Left forelimb (tissue), 1 donor: ENCODE data around the gene CD8B2.
"Not testable (repeated sequence)": the region's sequence is repeated elsewhere in the genome, so short reads cannot be mapped to it uniquely, and the experiment has no call there.

Experiments used
- DNase-seq: peaks from one replicate; pipeline ENCODE4 v3.0.0-alpha.2; 2018; ENCODE audit warnings: low spot score

CD8B2 gene

GRCh38 chr2:106551417-106552130, 64.4 kb downstream of the CD8B2 start:
- DNase-seq = no peak

DNA sequence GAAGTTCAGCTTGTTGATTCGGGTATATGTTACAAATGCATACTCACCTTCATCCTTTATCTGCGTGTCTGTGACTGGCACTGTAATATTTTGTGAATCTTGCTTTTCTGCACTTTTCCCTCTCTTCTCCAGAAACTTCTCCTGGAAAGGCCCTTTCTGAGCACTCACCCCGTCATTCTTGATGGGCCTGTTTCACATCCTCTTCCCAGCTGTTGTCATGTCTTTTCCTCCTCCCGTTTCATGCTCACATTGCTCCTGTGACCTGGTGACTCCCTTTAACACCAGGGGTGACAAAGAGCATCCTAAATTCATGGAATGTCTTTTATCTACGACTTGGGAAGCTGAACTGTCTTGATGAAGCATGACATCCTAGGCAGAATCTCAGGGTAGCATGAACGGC, 65.8 kb downstream of the CD8B2 start:
- DNase-seq = no peak

DNA sequence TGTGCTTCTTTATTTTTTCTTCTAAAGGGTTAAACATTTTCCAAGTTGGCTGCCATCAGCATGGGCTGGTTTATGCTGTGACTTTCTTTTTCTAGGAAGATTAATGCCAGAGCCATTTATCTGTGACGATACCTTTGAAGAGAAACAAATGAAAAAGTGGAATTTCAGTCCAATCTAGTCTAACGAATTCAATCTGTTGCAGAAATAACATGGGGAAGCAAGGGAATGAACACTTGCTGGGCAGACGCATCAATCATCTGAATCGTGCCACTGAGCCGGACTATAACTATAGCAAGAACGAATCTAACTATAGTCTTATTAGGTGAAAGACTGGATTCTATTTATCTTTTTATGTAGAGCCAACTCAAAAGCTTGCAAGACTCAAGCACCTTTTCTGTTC, 66.2 kb downstream of the CD8B2 start:
- no peak for DNase-seq

GRCh38 chr2:106554411-106554810, 67.2 kb downstream of the CD8B2 start:
- DNase-seq = no peak

- no peak for DNase-seq
These were observed 67.9 kb downstream of the CD8B2 start for GRCh38 chr2:106555053-106555452.

DNA sequence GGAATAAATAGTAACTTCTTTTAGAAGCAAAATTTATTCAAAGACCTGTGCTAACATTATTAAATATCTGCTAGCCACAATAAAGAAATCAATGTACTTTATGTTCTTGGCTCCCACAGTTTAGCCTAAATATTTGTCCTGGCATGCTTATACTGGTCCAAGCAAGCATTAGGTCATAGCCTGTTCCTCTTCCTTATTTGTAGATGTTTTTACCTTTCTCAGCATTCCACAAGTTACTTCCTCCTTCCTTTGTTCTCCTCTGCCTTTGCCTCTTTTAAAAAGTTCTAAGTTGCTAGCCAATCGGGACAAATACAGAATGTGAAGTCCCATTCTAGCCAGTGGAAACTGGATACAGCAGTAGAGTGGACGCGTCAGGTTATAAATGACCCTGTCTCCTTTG, 72.6 kb downstream of the CD8B2 start:
- DNase-seq = not testable (repeated sequence)

DNA sequence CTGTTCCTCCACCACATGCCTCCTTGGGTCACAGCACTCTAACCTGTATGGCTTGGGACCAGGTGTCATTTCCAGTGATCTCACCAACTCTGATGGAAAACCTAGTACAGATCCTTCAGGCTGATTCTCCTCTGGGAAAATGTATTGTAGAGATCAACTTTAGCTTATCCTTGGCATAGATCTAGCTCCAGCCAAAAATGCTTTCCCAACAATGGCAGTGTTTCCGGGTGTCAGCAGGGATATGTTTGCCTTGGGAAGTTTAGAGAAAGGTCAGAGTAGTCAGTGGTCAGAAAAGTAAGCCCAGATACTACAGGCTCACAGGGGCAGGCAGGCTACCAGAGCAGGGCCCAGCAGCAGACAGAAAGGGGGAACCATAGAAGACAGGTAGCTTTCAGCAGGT, 73.6 kb downstream of the CD8B2 start:
- no peak for DNase-seq

DNA sequence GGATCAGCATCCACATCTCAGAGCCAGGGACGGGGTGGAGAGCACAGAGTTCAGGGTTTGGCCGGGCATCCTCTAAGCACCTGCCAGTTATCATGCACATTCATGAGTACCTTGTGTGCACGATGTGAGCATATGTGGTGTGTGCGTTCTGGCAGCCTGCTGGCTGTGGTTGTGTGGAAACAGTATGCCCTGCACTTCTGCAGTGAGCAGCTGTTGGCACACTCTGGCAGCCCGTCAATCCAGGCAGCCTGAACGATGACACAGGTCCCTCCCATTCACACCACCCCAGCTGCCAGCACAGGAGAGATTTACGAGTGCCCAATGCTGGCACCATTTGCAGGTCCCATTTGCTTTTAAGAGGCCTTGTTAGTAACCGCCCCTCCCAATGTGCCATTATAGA, 74.2 kb downstream of the CD8B2 start:
- DNase-seq = no peak

DNA sequence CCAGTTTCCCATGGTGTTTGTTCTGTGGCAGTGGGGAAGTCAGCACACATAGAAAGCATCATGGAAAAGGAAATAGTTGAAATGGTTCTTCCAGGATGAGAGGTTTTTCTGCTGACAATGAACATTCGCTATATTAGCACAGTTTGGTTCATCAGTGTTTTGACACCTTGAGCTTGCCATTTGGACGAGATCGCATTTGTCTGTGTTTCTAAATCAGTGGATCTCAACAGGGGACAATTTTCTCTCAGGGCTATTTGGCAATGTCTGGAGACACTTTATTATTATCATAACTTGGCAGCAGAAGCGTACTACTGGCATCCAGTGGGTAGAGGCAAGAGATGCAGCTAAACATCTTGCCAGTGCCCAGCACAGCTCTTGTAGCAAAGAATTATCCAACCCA, 74.6 kb downstream of the CD8B2 start:
- no peak for DNase-seq

DNA sequence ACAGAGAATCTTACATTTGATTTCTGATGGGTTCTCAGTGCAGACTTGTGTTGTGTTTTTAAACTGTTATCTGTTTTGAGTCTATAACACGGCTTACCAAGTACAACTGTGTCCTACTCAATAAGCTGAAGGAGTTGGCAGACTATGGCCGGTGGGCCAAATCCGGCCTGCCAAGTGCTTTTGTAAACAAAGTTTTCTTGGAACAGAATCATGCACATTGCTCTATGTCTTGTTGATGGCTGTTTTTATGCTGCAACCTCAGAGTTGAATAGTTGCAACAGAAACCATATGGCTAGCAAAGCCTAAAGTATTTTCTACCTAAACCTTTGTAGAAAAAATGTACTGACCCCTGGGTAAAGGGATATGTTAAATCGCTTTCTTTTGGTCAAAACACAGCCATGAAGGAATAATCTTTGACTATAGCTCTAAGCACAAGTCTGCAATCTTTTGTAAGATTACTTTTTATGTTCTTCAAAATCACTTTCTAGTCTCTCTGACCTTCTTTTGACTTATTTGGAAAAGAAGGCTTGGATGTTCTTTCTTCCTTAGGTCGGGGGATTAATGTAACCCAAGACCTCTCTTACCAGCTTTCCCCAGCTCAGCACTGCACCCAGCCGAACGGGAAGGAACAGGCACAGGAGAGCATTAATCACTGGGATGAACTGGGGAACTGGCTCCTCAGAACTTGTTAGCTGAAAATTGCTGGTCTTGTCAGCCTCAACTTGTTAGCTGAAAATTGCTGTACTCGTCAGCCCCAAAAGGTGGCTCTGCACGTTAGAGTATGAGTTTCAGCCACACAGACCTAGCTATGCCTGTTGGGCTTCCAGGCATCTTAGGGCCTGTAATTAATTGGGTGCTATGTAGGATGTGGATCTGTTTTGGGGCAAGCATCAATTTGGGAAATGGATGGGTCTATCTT, 75.4 kb downstream of the CD8B2 start:
- no peak for DNase-seq

GRCh38 chr2:106563195-106563594, 76.0 kb downstream of the CD8B2 start:
- no peak for DNase-seq

- no peak for DNase-seq
These were observed 78.4 kb downstream of the CD8B2 start for GRCh38 chr2:106565599-106565998.

- DNase-seq = no peak
These were observed 78.9 kb downstream of the CD8B2 start for GRCh38 chr2:106566050-106566449.

- not testable (repeated sequence) for DNase-seq
These were observed 79.3 kb downstream of the CD8B2 start for GRCh38 chr2:106566484-106566883.

DNA sequence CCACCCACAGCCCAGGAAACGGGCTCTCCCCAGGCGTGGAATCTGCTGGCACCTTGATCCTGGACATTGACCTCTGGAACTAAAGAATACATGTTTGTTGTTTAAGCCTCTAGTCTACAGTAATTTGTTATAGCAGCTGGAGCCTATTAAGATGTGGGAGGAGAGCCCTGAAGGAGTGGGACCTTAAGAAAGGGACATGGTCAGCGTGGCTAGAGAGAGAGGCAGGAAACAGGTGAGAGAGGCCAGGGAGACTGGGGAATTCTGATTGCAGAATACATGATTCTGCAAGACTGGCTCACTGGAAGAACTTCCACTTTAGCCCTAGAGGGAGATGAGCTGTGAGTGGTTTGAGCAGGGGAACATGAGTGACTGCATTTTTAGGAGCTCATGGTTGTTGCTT, 83.2 kb downstream of the CD8B2 start:
- no peak for DNase-seq
